Measurements from ENCODE around the gene ZNF143. TPM values are rescaled to one million over a fixed set of nuclear protein-coding genes. Genes with fewer than 3 reads are reported as not detected.

Gene ZNF143
- total and polyA plus RNA-seq, 2 of the 13 experiments (the other 11 are each of a cell fraction or from before 2014, with no cell fraction given) = 22.4 to 35.6 TPM

DNA sequence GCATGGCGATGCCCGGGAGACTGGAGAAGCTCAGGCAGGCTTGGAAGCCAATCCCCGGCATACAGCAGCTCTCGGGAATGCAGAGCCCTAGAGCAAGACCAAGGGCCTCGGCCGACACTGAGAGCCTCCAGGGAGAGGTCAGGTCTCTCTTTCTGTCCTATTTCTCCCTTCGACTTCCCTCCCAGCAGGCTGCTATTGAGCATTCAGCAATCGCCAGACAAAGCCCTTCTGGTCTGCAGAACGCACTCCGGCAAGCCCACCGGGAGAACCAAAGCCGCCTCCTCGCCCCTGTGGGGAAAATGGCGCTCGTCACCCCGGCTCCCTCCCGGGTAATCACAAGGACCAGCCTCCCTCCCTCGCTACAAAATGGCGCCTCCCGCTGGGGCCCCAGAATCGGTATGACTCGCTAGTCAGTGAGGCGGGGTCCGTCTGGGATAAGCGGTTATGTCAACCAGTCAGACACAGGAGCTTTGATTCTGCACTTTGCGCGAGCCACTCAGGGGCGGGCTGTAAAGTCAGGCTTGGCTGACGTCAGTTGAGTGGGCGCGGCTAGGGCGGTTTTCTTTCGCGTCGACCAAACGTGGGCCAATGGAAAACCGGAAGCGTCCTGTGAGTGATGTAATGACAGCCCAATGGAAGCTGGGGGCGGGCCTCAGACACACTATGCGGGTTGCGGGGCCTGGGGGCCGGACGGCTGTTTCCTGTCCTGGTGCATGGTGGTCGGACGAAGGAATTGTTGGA is at the start of gene ZNF143 (continued):
- TF ChIP-seq, protein P1, sequence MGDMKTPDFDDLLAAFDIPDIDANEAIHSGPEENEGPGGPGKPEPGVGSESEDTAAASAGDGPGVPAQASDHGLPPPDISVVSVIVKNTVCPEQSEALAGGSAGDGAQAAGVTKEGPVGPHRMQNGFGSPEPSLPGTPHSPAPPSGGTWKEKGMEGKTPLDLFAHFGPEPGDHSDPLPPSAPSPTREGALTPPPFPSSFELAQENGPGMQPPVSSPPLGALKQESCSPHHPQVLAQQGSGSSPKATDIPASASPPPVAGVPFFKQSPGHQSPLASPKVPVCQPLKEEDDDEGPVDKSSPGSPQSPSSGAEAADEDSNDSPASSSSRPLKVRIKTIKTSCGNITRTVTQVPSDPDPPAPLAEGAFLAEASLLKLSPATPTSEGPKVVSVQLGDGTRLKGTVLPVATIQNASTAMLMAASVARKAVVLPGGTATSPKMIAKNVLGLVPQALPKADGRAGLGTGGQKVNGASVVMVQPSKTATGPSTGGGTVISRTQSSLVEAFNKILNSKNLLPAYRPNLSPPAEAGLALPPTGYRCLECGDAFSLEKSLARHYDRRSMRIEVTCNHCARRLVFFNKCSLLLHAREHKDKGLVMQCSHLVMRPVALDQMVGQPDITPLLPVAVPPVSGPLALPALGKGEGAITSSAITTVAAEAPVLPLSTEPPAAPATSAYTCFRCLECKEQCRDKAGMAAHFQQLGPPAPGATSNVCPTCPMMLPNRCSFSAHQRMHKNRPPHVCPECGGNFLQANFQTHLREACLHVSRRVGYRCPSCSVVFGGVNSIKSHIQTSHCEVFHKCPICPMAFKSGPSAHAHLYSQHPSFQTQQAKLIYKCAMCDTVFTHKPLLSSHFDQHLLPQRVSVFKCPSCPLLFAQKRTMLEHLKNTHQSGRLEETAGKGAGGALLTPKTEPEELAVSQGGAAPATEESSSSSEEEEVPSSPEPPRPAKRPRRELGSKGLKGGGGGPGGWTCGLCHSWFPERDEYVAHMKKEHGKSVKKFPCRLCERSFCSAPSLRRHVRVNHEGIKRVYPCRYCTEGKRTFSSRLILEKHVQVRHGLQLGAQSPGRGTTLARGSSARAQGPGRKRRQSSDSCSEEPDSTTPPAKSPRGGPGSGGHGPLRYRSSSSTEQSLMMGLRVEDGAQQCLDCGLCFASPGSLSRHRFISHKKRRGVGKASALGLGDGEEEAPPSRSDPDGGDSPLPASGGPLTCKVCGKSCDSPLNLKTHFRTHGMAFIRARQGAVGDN (CRISPR knock-in tag; IDR thresholded peaks at IDR 0.05) = peak; percentile 60
- TF ChIP-seq, protein P2, sequence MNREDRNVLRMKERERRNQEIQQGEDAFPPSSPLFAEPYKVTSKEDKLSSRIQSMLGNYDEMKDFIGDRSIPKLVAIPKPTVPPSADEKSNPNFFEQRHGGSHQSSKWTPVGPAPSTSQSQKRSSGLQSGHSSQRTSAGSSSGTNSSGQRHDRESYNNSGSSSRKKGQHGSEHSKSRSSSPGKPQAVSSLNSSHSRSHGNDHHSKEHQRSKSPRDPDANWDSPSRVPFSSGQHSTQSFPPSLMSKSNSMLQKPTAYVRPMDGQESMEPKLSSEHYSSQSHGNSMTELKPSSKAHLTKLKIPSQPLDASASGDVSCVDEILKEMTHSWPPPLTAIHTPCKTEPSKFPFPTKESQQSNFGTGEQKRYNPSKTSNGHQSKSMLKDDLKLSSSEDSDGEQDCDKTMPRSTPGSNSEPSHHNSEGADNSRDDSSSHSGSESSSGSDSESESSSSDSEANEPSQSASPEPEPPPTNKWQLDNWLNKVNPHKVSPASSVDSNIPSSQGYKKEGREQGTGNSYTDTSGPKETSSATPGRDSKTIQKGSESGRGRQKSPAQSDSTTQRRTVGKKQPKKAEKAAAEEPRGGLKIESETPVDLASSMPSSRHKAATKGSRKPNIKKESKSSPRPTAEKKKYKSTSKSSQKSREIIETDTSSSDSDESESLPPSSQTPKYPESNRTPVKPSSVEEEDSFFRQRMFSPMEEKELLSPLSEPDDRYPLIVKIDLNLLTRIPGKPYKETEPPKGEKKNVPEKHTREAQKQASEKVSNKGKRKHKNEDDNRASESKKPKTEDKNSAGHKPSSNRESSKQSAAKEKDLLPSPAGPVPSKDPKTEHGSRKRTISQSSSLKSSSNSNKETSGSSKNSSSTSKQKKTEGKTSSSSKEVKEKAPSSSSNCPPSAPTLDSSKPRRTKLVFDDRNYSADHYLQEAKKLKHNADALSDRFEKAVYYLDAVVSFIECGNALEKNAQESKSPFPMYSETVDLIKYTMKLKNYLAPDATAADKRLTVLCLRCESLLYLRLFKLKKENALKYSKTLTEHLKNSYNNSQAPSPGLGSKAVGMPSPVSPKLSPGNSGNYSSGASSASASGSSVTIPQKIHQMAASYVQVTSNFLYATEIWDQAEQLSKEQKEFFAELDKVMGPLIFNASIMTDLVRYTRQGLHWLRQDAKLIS (CRISPR knock-in tag; IDR thresholded peaks at IDR 0.05) = no peak; the same call in 1 of the 2 replicates
- TF ChIP-seq ZNF816 (CRISPR knock-in tag; IDR thresholded peaks at IDR 0.05; ENCODE audit: borderline replicate concordance) (peak; percentile 15; the same call in 1 of the 2 replicates), PTBP1 (IDR thresholded peaks at IDR 0.05; ENCODE audit: low read depth, low read length, poor library complexity, severe bottlenecking) (no peak), RFX1 (IDR thresholded peaks at IDR 0.05) (no peak), ZFP41 (CRISPR knock-in tag; IDR thresholded peaks at IDR 0.05; ENCODE audit: borderline replicate concordance) (no peak), CREM (IDR thresholded peaks at IDR 0.05) (peak; percentile 97), CREM (CRISPR knock-in tag; IDR thresholded peaks at IDR 0.05) (peak; percentile 60), XRCC5 (optimal IDR thresholded peaks at IDR 0.05; ENCODE audit: low read length) (peak; percentile 87)
- TF ChIP-seq, protein P3, sequence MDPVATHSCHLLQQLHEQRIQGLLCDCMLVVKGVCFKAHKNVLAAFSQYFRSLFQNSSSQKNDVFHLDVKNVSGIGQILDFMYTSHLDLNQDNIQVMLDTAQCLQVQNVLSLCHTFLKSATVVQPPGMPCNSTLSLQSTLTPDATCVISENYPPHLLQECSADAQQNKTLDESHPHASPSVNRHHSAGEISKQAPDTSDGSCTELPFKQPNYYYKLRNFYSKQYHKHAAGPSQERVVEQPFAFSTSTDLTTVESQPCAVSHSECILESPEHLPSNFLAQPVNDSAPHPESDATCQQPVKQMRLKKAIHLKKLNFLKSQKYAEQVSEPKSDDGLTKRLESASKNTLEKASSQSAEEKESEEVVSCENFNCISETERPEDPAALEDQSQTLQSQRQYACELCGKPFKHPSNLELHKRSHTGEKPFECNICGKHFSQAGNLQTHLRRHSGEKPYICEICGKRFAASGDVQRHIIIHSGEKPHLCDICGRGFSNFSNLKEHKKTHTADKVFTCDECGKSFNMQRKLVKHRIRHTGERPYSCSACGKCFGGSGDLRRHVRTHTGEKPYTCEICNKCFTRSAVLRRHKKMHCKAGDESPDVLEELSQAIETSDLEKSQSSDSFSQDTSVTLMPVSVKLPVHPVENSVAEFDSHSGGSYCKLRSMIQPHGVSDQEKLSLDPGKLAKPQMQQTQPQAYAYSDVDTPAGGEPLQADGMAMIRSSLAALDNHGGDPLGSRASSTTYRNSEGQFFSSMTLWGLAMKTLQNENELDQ (CRISPR knock-in tag; IDR thresholded peaks at IDR 0.05; ENCODE audit: borderline replicate concordance) = no peak
- TF ChIP-seq, protein P4, sequence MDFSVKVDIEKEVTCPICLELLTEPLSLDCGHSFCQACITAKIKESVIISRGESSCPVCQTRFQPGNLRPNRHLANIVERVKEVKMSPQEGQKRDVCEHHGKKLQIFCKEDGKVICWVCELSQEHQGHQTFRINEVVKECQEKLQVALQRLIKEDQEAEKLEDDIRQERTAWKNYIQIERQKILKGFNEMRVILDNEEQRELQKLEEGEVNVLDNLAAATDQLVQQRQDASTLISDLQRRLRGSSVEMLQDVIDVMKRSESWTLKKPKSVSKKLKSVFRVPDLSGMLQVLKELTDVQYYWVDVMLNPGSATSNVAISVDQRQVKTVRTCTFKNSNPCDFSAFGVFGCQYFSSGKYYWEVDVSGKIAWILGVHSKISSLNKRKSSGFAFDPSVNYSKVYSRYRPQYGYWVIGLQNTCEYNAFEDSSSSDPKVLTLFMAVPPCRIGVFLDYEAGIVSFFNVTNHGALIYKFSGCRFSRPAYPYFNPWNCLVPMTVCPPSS (IDR thresholded peaks at IDR 0.05) = no peak
- TF ChIP-seq, protein P5, sequence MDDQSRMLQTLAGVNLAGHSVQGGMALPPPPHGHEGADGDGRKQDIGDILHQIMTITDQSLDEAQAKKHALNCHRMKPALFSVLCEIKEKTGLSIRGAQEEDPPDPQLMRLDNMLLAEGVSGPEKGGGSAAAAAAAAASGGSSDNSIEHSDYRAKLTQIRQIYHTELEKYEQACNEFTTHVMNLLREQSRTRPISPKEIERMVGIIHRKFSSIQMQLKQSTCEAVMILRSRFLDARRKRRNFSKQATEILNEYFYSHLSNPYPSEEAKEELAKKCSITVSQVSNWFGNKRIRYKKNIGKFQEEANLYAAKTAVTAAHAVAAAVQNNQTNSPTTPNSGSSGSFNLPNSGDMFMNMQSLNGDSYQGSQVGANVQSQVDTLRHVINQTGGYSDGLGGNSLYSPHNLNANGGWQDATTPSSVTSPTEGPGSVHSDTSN (CRISPR knock-in tag; IDR thresholded peaks at IDR 0.05; ENCODE audit: borderline replicate concordance) = peak; percentile 91
- TF ChIP-seq, protein P6, sequence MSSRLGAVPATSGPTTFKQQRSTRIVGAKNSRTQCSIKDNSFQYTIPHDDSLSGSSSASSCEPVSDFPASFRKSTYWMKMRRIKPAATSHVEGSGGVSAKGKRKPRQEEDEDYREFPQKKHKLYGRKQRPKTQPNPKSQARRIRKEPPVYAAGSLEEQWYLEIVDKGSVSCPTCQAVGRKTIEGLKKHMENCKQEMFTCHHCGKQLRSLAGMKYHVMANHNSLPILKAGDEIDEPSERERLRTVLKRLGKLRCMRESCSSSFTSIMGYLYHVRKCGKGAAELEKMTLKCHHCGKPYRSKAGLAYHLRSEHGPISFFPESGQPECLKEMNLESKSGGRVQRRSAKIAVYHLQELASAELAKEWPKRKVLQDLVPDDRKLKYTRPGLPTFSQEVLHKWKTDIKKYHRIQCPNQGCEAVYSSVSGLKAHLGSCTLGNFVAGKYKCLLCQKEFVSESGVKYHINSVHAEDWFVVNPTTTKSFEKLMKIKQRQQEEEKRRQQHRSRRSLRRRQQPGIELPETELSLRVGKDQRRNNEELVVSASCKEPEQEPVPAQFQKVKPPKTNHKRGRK (CRISPR knock-in tag; IDR thresholded peaks at IDR 0.05) = no peak
